ENCODE results near the gene RAD51B.

RAD51B gene

GRCh38 chr14:68576496-68577244 is 757.1 kb downstream of the RAD51B start:
- peak; percentile 90 for DNase-seq (ENCODE audit: low read depth)

DNA sequence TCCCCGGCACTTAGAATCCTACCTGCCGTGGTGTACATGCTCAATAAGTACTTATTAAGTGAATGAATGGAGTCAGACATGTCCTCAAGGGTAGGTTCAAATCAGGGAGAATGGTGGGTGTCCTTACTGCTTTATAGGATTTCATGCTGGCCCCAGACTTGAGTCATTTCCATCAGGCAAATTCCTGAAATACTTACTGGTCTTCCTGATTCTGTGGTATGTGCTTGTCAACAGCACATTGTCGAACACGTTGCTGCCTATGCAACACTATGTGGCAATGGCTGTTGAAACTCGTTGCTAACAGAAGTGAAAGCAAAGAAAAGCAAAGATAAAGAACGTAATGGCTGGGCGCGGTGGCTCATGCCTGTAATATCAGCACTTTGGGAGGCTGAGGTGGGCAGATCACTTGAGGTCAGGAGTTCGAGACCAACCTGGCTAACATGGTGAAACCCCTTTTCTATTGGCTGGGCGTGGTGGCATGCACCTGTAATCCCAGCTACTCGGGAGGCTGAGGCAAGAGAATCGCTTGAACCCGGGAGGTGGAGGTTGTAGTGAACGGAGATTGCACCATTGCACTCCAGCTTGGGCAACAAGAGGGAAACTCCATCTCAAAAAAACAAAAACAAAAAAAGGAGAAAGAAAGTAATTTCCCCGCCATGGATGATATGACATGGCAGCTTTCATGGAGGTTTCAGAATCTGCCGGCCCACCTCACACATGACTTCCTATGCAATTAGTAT is 758.4 kb downstream of the RAD51B start:
- peak; percentile 98 for DNase-seq (ENCODE audit: low read depth)

- no peak for DNase-seq (ENCODE audit: low read depth)
Measured at GRCh38 chr14:68578597-68578996, 759.0 kb downstream of the RAD51B start.

- DNase-seq (ENCODE audit: low read depth) = no peak
Measured at GRCh38 chr14:68580096-68580645, 760.6 kb downstream of the RAD51B start.

- no peak for DNase-seq (ENCODE audit: low read depth)
Measured at GRCh38 chr14:68580671-68581070, 761.1 kb downstream of the RAD51B start.

DNA sequence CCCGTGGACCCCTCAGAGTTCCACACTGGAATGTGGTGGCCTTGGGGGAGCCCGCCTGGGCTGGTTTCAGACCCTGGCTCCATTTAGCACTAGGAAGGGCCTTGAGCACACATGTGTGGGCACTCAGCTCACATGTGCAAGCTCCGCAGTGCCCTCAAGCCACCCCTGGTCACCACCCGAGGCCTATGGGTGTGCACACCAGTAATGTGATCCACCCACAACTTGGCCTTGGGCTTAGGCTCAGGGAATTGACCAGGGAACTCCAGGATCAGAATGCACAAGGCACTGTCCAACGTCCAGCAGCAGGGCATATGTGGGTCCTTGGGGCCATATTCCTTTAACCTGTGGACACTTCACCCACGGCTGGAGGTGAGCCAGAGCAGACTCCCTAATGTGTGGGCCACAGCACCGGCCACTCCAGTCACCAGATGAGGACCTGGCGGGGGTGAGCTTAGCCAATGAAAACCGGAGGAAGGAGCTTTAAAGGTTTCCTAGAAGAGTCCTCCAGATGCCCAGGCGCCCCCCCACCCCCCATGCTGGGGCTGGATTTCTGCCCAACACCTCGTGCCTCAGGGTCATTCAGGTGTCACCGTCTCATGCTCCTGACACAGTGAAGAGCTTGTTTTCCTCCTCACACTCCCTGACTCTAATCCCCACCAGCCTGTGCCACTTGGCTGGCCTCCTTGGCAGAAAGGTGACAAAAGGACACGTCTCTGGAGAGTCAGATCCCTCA is 764.1 kb downstream of the RAD51B start:
- no peak for DNase-seq (ENCODE audit: low read depth)

GRCh38 chr14:68584786-68585185 is 765.2 kb downstream of the RAD51B start:
- no peak for DNase-seq (ENCODE audit: low read depth)

- DNase-seq (ENCODE audit: low read depth) = no peak
Measured at GRCh38 chr14:68585690-68586089, 766.1 kb downstream of the RAD51B start.

GRCh38 chr14:68586896-68587751 is 767.5 kb downstream of the RAD51B start:
- DNase-seq (ENCODE audit: low read depth) = no peak

GRCh38 chr14:68587931-68588330 is 768.4 kb downstream of the RAD51B start:
- no peak for DNase-seq (ENCODE audit: low read depth)

GRCh38 chr14:68589447-68590200 is 770.0 kb downstream of the RAD51B start:
- DNase-seq (ENCODE audit: low read depth) = peak; percentile 85

DNA sequence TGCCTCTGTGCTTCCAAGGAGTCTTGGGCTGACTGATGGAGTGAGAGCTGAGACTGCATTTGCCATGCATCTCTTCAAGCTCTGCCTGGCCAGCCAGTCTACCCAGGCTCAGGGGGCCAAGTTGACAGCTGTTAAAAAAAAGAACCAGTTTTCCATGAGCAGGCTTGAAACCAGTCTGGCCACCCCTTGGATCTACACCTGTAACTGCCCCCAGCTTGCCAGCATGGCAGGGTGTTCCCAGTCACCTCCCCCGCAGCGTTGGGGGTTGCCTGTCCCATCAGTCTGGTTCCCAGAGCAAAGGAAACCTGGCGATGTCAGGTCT is 770.6 kb downstream of the RAD51B start:
- DNase-seq (ENCODE audit: low read depth) = no peak

- DNase-seq (ENCODE audit: low read depth) = no peak
Measured at GRCh38 chr14:68591786-68592185, 772.2 kb downstream of the RAD51B start.

GRCh38 chr14:68592948-68593556 is 773.5 kb downstream of the RAD51B start:
- DNase-seq (ENCODE audit: low read depth) = no peak

GRCh38 chr14:68593806-68594536 is 774.4 kb downstream of the RAD51B start:
- DNase-seq (ENCODE audit: low read depth) = no peak

DNA sequence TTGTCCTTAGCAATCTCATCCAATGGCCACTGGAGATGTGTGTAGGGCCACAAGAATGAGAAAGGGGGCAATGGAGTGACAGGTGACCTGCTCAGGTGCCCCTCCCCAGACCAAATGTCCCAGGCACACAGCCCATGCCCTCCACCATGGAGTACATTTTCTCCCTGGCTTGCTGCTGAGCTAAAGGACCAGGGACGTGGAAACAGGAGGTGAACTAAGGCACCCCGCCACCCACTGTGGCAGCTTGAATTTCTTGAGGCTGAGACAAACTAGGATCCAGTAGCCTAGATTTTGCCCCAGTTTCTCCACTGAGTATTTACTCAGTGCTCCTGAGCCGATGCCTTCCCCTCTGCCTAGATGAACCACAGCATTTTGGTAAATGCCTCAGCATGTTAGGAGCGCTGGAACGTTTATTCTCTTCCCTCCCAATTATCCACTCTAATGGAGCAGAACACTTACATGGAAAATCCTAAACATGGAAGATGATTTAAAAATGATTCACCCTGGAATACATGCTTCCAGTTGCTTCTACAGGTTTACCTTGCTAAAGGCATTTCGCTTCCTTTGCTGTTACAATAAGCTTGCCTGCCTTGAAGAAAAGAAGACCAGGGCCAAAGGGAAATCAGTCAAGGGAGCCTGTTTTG is 775.3 kb downstream of the RAD51B start:
- no peak for DNase-seq (ENCODE audit: low read depth)

DNA sequence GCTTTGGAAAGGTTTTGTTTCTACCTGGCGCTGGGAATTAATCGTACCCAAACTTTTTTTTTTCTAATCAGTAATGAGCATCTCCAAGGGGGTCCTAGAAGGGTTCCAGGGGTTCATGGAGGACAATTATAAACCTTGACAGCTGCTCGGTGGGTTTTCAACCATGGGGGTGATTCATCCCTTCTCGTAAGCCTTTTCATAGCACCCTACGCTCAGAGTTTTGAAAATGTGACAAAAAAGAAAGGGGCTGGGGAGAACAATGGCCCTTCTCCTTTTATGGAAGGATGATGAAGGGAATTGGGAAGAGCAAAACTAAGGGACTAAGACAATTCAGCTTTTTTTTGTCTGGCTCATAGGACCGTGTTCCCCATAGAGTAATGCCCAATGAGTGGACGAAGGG is 776.6 kb downstream of the RAD51B start:
- no peak for DNase-seq (ENCODE audit: low read depth)

GRCh38 chr14:68596701-68597100 is 777.1 kb downstream of the RAD51B start:
- no peak for DNase-seq (ENCODE audit: low read depth)

- DNase-seq (ENCODE audit: low read depth) = no peak
Measured at GRCh38 chr14:68598089-68598488, 778.5 kb downstream of the RAD51B start.
